ENCODE data around the gene SPSB4.

The SPSB4 gene

DNA sequence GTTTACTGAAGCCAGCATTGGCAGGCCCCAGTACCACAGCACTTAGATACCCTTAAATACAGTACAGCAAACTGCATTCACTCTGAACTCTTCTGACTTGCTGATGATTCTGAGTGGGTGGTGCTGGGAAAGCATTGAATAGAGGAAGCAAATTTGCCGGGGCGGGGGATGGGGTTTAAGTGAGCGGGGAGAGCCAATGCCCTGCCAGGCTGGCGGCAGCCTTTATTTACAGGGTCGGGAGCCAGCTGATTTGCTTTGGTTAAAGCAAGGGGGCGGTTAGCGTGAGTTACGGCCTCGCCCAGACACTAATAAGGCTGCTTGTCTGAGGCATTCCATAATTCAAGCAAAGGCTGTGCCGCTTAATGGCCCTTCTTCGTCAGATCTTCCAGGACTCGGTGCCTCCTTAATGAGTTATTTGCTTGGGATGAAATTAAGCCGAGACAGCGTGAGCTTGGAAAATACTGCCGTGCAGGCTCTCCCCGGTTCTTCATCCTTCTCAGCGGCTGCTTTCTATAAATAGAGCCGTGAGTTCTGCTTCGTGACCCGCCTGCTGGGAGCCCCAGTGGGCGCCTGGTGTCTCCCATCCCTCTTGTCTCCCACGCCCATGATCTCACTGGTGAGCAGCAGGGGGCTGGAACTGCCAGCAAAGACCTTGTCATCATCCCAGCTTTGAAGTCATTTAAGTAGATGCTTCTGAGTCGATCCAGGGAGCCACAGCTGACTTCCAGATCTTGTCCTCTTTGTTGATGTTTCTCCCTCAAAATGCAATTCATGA, 25.8 kb downstream of the SPSB4 start:
- no peak for DNase-seq

DNA sequence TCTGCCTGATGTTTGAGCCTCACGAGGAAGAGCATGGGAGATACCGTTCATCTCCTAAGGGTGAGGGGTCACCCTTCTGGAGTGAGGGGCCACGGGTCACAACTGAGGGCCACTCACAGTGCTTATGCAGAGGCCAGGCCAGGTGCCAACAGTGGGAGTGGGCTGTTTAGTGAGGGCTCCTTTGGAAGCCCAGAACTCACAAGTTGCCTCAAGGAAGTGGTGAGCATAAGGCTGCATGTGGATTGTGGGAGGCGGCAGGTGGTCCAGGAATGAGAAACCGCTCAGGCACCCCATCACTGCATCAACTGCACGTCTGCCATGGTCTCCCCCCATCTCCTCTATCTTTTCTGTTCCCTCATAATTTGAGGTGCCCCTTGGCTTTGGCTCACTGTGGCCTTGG, 26.5 kb downstream of the SPSB4 start:
- DNase-seq, result no peak

GRCh38 chr3:141078200-141078599, 27.1 kb downstream of the SPSB4 start:
- DNase-seq, result no peak

GRCh38 chr3:141080431-141080830, 29.3 kb downstream of the SPSB4 start:
- DNase-seq, result no peak

- no peak for DNase-seq
Observed at GRCh38 chr3:141081141-141081795, 30.1 kb downstream of the SPSB4 start.

DNA sequence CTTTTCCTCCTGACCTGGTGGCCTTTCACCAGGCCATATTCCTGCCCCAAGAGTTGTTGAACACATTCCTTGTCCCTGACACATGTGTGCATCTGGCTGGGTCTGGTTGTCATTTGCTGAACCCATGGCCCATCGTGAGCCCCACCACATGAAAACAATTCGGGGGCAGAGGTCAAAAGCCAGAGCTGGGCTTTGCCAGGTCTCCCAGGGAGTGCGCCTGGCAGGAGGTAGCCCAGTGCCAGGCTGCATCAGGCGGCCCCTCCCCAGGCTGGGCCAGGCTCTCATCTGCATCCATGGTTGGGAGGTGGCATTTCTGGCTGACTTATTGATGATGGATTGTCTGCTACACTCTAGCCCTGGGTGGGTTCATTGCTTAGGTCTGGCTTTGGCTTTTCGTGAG, 30.9 kb downstream of the SPSB4 start:
- DNase-seq, result no peak

DNA sequence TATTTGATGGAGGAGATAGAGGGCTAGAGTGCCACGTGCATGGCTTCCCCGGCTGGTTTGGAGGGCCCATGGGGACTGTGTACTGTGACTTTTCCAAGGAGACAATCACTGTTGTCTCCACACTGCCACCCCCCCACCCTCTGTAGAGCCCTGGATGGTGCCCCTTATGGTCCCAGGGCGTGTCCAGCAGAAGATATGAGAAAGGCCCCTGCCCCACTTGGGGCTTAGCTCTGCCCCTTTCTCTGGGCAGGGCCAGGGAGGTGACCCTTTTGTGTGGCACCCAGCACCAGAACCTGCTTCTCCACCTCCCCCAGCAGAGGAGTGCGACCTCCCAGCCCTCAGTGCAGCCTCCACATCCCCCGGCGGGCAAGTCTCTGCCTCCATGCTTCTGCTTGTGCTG, 32.1 kb downstream of the SPSB4 start:
- DNase-seq, result no peak

DNA sequence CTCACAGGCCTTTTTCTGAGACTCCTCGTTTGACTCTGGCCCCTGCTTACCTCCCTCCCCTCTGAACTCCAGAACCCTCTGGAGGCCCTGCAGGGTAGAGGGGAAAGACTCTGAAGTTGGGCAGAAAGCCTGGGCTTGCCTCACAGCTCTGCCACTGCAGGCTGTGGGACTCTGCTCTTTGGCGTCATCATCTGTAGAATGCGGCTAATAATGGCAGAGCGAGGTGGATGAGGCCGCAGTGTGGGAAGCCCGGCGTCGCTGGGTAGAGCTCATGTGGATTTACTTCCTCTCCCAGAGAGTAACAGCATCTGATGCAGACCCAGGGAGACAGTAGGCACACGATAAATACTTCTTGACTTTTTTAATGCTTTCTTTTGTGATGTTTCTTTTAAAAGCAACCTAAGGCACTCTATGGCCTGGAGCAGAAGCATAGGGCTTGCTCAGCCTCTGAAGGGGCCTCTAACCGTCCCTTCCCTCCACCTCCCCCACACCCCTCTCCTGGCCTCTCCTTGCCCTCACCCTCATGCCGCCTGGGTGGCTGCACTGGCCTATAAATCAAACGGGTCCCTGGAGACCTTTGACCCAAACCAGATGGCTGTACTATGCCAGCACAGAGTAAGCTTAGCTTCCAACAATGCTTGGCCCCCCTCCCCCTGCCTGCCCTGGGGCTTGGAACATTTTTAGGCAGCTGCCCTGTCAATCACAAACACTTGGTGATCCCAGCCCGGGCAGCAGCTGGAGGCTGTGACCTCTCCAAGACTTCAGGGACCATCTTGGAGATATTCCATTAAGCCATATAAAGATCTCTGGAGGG, 32.9 kb downstream of the SPSB4 start:
- no peak for DNase-seq

DNA sequence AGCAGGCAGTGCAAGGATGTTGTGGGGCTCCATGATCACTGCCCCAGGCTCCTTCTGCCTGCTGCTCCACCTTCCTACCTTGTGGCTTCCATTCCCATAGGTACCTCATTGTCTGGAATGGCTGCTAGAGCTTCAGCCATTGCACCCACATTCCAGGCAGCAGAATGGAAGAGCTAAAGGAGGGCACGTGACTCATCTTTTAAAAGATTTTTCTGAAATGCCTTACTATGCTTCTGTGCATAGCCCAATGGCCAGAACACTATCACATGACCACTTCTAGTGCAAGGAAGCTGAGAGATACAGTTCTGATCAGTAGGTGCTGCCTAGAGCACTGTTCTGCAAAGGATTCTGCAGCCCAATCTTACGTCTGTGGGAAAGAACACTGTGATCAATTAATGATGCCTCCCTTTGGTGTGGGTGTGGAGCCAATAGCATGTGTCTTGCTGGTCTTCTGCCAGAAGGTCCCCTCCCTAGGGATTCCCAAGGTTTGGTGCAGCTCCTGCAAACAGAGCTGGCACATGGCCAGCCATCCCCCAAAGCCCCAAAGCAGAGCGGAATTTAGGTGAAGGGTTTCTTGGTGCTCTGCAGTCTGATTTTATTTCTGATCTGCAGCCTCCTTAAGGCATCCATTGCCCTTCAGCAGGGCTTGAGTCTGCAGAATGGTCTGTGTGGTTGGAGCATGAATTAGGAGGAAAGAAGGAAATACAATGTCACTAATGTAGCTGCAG, 34.4 kb downstream of the SPSB4 start:
- DNase-seq, result no peak

DNA sequence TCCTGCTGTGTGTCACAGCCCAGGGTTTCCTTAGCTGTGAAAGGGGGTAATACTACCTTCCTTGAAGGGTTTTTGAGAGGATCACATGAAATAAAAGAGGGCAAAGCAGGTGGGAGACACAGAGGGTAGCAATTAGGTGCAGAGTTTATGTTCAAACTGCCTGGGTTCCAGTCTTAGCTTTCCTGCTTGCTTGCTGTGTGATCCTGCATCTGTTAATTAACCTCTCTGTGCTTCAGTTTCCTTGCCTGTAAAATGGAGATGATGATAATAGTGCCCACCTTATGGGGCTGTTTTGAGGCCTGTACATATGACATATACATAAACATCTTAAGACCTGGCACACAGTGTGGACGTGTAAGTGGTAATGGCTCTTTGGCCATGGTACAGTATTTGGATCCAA, 35.0 kb downstream of the SPSB4 start:
- no peak for DNase-seq

DNA sequence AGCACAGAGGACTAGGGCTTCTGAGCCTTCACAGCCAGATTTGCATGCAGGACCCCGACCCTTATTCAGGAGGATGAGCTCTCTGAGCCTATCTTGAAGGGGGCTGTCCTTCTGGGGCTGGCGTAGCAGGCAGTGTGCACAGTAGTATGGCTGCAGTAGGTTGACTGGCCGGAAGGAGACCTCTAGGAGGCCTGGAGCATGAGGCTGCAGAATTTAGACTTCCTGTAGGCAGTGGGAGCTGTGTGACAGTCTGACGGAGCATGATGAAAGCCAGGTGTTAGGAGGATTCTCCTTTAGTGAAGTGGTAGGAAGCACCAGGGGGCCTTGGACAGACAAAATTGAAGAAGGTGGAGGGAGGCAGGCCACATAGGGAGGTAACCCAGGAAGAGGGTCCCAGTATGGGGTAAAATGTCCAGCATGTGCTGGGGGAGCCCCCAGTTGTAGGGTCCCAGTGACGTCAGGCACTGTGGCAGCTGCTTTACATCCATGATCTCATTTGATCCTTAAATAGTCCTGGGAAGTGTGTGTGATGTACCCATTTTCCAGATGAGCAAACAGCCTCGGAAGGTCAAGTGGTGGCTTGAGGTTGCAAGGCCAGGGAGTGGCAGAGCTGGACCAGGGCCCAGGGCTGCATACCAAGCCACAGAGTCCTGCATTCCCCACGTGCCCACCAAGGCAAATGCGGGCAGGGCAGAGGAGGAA, 36.1 kb downstream of the SPSB4 start:
- no peak for DNase-seq

GRCh38 chr3:141087778-141088130, 36.6 kb downstream of the SPSB4 start:
- DNase-seq, result no peak

- no peak for DNase-seq
Observed at GRCh38 chr3:141089339-141090152, 38.4 kb downstream of the SPSB4 start.

- DNase-seq, result no peak
Observed at GRCh38 chr3:141091426-141091825, 40.3 kb downstream of the SPSB4 start.

- no peak for DNase-seq
Observed at GRCh38 chr3:141092663-141093062, 41.5 kb downstream of the SPSB4 start.

- no peak for DNase-seq
Observed at GRCh38 chr3:141093397-141093796, 42.2 kb downstream of the SPSB4 start.

DNA sequence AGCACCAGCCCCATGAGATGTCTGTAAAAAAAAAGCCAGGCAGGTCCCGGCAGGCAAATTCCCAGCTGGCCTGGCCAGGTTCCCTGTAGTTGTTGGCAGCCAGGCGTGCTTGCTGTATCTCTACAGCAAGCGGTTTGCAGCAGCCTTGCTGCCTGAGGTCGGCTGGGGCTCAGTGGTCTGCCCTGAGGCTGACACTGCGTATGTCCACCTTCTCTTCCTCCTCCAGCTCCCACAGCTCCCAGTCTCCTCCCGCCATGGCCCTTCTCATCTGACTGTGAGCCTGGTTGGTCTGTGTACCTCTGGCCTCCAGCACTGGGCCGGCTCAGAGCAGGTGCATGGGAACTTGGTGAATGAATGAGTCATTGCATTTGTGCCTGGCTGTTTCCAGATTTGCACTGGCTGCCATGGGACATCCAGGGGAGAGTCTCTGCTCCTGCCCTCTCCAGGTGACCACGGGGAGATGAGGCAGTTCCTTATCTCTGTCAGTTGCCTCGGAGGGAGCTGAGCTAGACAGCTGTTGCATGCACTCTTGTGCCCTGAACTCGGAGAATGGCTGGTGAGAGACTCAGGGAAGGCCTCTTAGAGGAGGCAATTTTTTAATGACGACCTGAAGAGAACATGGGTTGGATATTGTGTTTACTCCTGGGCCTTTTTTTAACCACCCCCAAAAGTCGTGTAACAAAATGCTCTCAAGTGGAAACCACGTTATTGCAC, 43.0 kb downstream of the SPSB4 start:
- no peak for DNase-seq

- no peak for DNase-seq
Observed at GRCh38 chr3:141094790-141095545, 43.8 kb downstream of the SPSB4 start.

- DNase-seq, result no peak
Observed at GRCh38 chr3:141095546-141095937, 44.4 kb downstream of the SPSB4 start.

- no peak for DNase-seq
Observed at GRCh38 chr3:141096164-141096563, 45.0 kb downstream of the SPSB4 start.
